ENCODE measurements around the gene POU4F1. TPM values are rescaled to one million over a fixed set of nuclear protein-coding genes. Genes with fewer than 3 reads are reported as not detected.
"Not testable (repeated sequence)": the region's sequence is repeated elsewhere in the genome, so short reads cannot be mapped to it uniquely, and the experiment has no call there.

The POU4F1 gene, protein sequence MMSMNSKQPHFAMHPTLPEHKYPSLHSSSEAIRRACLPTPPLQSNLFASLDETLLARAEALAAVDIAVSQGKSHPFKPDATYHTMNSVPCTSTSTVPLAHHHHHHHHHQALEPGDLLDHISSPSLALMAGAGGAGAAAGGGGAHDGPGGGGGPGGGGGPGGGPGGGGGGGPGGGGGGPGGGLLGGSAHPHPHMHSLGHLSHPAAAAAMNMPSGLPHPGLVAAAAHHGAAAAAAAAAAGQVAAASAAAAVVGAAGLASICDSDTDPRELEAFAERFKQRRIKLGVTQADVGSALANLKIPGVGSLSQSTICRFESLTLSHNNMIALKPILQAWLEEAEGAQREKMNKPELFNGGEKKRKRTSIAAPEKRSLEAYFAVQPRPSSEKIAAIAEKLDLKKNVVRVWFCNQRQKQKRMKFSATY
- 0.04 TPM for polyA plus RNA-seq (2013, experiment 1 of 2; ENCODE audit: insufficient read length)
- polyA plus RNA-seq (2013, experiment 2 of 2; ENCODE audit: insufficient read length) = 0.68 TPM

DNA sequence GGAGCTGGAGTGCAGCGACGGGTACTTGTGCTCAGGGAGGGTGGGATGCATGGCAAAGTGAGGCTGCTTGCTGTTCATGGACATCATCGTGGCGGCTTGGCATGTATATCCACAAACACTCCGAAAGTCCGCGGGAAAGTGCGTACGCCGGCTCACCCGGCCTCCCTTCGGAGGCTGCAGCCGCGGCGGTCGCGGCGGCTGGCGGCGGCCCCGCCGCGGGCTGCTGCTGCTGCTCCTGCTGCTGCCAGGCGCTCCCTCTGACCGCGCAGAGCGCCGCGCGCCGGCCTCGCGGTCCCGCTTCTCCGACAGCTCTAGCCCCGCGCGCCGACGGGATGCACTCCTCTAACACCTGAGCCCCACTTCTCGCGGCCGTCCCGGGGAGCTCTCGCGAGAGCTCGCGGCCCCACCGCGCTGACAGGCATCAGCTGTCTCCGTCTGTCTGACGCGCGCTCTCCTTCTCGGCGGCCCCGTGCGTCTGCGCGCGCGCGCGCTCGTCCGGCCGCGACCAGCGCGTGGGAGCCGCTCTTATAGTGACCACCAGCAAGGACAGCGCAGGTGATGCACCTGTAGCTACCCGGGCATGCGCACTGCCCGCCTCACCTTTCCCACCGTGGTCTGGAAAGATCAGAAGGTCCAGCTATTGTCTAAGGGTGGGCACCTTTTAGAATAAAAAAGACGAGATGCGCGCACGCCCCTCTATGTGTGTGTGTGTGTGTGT lies at the start of gene POU4F1:
Gene POU4F1 (minus strand): TSS at position 313 of the 718 bp plus-strand sequence. CDS start 226 bp downstream, at position 87.
- no peak for DNase-seq

DNA sequence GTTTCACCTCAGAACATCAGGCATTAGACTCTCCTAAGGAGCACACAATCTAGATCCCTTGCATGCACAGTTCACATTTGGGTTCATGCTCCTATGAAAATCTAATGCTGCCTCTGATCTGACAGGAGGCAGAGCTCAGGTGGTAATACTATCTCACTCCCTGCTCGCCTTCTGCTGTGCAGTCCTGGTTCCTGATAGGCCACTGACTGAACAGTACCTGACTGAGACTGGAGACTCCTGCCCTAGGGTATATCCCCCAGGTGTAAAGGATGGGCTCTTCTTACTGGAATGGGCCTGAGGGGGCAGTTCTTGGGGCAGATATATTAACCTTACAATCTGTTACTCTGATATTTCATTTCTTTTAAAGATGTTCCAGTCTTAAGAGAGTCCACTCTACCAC lies 49.3 kb upstream of the POU4F1 start:
- DNase-seq = no peak

DNA sequence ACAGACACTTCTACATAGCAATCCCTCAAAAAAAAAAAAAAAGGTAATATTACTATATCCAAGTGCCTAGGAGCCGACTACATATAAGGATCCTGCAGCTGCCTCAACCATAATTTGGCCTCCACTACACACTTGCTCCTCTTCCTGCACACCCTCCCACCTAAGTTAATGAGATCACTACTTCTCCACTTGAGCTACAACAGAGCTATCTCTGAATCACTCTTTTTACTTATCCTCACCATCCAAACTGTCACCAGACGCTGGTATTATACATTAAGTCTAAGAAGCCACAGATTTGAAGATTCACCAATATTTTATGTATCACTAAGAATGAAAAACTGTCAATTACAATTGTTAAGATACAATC lies 47.3 kb upstream of the POU4F1 start:
- no peak for DNase-seq

DNA sequence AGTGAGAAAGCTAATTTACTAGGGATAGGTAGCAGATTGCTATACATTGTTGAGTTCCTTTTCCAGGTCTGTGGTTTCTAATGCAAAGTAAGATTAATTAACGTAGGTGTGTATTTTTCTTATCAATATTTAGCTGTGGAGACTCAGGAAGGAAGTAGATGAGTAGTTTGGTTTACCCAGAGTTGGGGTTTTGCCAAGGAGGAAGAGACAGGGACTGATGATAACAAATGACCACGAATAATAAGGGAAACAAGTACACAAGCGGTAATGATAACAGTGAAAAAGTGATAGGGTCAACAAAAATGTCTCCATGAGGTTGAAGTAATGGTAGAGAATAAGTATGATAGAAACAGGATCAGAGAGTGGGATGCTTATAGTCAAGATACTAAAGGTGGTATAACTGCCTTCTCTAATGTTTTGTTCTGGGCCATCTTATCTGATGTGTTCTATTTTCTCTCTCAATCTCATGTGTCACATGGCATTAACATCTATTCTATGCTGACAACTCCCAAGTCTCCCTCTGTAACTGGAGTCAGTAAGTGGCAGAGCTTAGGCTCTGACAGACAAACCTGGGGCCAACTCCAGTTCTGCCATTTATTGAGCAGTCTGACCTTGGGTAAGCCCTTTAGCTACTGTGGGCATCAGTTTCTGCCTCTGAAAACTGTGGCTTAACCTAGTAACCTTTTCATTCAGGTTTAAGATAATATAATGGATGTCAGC lies 46.8 kb upstream of the POU4F1 start:
- DNase-seq = no peak

DNA sequence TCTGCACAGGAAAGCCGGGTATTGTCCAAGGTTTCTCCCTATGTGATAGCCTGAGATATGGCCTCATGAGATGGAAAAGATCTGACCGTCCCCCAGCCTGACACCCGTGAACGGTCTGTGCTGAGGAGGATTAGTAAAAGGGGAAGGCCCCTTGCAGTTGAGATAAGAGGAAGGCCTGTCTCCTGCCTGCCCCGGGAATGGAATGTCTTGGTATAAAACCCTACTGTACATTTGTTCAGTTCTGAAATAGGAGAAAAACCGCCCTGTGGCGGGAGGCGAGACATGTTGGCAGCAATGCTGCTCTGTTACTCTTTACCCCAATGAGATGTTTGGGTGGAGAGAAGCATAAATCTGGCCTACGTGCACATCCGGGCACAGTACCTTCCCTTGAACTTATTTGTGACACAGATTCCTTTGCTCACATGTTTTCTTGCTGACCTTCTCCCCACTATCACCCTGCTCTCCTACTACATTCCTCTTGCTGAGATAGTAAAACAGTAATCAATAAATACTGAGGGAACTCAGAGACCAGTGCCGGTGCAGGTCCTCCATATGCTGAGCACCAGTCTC lies 43.8 kb upstream of the POU4F1 start:
- DNase-seq = not testable (repeated sequence)

DNA sequence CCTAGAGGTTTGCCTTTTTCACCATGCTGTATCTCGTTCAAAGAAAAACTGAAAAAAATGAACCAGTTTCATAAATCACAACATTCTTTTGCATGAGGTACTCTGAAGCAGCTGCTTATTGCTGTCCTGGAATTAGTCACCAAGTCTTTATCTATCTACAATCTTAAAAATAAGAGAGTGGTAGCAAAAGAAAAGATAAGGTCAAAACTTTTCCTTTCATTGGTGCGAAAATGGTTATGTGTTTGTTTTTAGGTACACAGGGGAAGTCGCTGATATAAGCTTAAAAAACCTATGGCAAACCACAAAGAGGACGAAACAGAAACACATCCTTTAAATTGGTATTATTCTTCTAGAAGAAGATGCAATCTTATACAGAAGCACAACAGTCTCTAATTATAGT lies 34.9 kb upstream of the POU4F1 start:
- no peak for DNase-seq

DNA sequence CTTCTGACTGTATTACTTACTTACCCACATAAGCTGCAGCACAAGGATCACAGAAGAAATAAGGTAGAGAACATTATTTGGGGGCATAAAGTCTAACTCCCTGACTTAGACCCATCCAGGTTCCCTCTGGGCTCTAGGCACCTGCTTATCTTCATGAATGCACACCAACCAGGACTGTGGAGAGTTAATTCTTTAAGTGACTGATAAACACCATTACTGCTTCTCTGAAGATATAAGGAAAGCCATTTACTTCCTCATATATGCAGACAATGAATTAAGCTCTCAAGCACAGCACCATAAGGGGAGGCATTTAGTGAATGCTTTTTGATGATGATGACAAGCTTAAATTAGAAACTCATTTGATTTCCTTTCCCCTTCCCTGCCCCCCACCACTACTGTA lies 33.1 kb upstream of the POU4F1 start:
- no peak for DNase-seq

DNA sequence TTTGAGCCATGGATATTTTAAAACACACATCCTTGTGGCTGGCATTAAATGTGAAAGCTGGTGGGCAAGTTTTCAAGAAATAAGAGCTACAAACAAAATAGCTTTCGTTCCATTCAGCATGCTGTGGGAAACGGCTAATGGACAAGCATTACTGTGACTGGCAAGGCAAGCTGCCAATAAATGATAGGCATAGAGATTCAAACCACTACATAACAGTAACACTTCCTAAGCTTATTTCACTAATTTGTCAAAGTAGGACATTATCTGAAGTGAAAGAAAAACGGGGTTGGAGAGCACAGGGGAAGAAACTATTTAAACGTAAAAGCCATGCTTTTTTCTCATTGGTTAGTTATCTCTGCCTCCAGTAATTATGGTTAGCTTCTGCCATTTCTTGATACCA lies 29.6 kb upstream of the POU4F1 start:
- DNase-seq = no peak

DNA sequence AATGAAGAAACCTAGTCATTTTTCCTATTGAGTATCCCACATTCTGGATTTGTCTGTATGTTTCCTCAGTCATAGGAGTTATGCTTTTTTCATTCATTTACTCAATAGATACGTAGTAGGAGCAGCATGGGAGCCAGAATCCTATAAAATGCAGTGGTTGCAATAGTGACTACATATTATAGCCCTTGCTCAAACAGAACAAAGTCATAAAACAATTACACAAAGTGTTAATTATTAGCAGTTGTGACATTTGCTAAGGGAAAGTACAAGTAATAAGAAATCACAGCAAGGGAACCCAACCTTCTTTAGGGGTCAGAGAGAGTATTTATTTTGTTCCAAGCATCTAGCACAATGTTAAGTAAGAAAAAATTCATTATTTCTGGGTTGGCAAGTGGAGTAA lies 27.7 kb upstream of the POU4F1 start:
- DNase-seq = no peak

DNA sequence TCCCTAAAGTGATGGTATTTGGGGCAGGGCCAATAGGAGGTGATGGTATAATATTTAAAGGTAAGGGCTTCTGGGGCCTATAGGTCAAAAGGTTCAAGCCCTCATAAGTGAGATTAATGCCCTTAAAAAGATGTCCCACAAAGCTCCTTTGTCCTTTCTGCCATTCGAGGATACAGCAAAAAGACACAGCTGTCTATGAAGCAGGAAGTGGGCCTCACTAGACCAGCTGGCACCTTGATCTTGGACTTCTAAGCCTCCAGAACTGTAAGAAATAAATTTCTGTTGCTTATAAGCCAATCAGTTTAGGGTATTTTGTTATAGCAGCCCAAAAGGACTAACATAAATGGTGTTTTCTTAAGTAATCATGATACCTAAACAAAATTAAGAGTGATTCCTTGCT lies 27.2 kb upstream of the POU4F1 start:
- no peak for DNase-seq

DNA sequence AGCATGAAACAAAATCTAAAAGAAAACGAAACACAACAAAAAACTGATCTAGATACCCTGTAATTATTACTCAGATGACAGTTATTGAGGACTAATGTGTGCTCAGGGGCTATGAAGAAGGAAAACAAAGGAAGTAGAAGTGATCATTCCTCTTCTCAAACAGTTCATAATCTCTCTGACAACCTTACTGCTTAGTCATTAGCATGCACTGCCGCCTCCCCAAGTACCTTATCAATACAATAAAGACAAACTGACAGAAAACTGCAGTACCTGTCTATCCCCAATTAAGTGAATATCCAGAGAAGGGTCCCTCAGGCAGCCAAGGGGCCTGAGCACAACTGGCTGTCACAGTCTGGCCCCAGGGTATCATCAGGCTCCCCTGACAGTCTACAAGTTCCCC lies 22.0 kb upstream of the POU4F1 start:
- no peak for DNase-seq

DNA sequence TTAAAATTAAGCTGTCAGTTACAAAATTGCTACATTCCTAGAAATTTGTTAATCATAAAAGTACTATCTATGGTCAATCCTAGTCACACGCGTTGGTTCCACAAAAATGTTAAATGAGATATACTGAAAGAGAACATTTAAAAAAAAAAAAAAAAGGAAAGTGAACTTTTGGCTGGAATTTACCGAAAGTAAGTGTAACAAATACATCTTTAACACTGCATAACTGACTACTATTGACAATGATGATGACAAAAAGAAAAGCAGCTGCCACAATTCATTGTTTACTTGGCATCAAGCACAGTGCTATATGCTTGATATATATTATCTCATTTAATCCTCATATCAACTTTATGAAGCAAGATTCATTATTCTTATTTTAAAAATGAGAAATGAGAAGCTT lies 19.8 kb upstream of the POU4F1 start:
- DNase-seq = no peak

DNA sequence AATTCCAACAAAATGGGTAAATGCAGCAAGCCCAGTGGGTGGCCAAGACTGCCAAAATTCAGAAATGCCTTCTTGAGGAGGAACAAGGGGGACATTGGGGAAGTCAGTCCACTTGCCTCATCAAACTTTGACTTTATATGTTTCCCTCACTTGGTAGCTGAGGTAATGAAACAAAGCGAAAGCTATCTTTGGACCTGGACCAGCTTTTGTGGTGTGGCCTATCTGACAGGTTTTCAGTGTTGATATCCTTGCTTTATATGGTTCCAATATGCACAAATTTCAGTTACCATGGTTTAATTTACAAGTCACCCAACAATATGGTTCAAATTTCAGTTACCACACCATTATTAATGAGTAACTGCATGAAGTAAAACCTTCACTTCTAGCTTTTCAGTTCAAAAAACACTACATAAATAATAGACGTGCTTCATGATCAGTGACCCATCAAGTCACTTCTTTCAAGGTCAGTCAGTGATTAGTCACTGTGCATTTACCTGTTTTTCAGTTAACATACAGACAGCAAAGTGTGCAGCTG lies 17.7 kb upstream of the POU4F1 start:
- DNase-seq = no peak

DNA sequence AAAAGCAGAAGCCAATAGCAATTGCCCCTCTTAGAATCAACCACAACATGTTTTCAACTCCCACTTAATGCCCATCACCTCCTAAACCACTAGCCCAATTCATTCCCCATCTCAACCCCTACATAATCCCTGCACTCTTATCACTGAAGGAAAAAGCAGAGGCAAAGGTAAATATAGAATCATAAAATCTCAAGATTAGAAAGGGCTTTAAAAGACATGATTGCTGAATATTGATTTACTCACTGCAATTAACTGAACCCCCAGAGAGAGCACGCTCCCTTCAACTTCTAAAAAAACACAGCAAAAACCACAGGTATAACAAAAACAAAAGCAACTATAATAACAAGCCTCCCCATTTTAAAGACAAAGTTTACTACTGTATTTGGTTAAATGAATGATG lies 15.1 kb upstream of the POU4F1 start:
- no peak for DNase-seq

DNA sequence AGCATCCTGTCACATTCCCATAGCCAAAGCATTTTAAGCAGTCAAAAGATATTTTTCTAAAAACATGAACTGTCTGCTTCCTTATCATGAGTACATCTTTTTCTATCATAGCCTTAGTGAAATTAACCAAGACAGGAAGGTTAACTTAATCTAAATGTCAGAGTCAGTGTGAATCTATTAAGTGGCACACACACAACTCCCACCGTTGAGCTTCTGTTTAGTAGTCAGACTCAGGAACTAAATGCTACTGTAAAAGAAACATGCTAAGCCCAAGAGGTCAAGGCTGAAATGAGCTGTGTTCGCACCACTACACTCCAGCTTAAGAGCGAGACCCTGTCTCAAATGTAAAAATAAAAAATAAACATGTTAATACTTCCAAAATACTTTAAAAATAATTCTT lies 7.7 kb upstream of the POU4F1 start:
- DNase-seq = no peak

DNA sequence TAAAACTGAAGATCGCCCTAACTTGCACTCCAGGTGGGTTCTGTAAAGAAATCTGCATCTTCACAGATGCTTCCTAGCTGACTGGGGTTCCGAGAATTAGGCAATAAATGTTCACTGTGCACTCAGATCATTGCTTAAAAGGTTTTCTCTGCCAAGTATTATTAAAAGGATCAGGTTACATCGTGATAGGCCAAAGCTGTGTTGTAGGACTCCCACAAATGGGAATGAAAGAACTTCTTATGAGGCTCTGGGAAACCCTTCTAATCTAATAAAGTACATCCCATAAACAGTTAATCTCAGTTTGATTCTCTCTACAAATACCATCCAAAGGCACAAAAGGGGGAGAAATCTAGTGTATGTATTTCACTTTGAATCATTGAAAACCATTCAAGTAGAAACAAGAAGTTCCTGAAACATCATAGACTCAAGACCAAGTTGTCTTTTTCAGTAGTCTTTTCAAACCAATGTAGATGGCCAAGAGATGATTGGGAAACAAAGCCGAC lies 7.1 kb upstream of the POU4F1 start:
- no peak for DNase-seq

DNA sequence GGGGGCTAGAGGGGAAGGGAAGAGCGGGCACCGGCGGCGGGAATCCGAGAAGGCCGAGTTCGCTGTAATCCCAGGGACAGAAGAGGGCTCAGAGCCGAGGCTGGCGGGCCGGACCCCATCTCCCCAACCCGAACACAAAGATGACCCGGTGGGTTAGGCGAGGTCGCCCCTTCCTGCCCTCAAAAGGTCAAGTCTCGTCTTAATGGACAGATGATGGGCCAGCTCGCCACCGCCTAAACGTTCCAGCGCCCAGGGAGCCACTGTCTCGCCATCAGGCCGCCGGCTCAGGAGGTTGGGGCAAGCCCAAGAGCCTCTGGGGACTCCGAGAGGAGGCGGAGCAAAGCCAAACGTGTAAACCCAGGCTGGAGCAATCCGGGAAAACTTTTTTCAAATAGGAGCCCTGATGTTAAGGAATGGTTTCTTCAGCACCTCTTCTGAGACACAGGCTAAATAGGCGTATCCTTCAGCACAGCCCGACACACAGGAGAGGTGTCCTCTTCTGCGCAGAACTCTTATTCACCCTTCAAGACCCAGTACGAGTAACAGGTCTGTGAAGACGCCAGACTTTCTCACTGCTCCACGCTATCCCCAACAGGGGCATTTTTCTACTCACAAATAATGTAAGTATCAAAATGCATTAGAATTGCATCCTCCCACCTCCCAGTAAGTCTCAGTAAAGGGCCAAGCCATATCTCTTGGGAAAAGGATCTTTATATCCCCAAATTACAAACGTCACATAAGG lies 6.3 kb upstream of the POU4F1 start:
- no peak for DNase-seq

DNA sequence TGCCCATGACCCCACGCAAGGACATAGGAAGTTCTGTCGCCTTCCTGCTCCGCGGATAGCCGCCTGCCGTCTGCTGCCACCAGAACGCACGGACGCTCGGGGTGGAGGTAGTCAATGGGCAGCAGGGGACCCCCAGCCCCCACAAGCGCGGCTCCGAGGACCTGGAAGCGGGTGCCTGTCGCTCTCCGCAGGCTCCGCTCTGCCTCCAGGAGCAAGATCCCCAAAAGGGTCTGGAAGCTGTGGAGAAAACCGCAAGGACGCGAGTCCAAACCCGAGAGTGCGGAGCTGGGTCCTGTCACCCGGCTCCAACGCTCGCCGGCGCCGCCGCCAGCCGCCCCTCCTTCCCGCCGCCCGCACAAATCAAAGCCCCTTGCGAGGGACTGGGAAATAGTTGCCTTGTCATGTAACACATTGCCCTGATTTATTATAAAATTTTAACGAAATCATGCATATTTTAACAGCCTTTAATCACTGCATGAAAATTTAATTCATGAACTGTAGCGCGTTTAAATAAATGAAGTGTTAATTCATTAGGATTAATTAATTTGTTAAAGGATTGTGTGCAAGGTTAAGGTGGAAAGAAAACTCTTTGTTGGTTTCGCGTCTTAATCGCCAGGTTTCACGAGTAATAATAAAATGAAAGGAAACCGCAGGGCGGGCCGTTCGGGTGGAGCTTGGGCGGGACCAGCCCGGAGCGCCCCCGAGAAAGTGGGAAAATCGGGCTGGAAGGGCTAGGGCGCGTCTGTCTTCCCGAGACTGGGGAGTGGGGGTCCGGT lies 5.5 kb upstream of the POU4F1 start:
- DNase-seq = no peak

DNA sequence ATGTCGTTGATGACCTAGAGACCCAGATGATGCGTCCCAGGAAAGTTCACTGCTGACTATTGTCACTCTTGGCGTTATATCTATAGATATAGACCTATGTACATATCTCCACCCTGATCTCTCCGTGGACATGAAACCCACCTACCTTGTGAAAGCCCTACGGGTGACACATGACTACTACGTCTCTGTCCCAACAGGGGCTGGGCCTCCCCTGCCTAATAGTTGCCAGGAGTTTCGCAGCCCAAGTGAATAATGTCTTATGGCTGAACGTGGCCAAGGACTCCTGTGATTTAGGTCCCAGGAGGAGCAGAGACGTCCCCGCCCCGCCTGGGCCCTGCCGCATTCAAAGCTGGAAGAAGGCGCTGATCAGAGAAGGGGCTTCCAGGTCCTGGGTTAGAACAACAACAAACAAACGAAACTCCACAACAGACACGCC lies 4.9 kb upstream of the POU4F1 start:
- no peak for DNase-seq

DNA sequence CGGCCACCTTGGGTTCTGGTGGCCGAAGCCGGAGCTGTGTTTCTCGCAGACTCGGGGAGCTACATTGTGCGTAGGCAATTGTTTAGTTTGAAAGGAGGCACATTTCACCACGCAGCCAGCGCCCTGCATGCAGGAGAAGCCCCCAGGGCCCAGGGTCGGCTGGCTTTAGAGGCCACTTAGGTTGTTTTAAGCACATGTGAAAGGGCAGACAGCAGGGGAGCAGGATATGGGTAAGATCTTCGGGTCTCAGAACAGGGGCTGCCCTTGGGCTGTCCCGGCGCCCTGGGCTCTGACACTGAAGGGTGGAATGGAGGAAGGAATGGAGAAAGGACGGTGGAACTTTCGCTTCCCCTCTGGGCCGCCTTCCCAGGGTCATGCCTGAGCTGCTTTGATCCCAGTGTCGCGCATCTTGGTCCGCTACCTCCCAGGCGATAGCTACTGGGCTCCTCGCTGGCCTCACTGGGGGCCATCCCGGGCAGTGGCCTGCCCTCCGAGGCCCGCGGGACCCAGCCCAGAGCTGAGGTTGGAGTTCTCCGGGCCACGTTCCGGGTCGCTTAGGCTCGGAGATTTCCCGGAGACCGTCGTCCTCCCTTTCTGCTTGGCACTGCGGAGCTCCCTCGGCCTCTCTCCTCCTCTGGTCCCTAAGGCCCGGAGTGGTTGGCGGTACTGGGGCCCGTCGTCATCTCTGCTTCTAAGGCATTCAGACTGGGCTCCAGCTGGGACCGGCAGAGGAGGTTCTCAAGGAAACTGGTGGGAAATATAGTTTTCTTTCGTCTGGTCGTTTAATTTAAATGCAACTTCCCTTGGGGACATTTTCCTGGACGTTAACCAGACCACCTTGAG lies 4.3 kb upstream of the POU4F1 start:
- DNase-seq = no peak
